Activated CD4-positive, CD25-positive, alpha-beta regulatory T cell (primary cell): ENCODE measurements around the gene SLC26A6.

Experiments
- DNase-seq, 4 experiments: peaks; one replicate each; lab custom pipeline; 2025; lab: John Stamatoyannopoulos, UW

Gene SLC26A6

DNA sequence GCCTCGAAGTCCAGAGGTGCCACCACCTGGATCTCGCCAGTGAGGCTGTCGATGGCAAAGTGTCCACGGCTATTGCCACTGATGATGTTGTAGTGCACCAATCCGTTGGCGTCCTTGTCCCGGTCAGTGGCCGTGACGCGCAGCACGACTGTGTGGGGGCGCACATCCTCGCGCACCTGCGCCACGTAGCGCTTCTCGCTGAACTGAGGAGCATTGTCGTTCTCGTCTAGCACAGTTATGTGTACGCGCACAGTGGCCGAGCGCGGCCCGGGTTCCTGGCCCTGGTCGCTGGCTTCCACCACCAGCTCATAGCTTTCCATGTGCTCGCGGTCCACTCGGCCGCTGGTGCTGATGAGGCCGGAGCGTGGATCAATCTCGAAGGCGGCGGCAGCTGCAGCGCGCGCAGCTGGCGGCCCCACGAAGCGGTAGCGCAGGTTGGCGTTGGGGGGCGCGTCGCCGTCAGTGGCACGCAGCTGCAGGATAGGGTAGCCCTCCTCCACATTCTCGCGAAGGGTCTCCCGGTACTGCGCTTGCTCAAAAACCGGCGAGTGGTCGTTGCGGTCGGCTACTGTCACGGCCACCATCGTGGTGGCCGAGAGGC, 25.6 kb upstream of the SLC26A6 start:
- DNase-seq: no peak

DNA sequence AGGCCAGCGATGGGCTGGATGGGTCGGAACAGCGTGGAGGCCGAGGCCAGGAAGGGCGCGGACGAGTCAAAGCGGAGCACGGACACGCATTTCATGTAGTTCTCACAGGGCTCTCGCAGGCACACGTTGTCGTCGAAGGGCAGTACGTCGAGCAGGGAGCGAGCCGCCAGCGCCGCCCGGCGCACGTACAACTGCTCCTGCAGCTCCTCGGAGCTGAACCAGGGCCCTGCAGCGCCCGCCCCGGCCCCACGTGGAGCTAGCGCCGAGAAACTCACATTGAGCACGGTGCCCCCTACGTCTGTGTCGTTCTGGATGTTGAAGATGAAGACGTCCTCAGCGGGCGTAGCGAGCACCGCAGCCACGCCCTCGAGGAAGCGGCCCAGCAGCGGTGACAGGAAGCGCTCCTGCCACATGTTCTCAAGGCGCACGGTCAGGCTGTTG, 21.6 kb upstream of the SLC26A6 start:
- no peak for DNase-seq

DNA sequence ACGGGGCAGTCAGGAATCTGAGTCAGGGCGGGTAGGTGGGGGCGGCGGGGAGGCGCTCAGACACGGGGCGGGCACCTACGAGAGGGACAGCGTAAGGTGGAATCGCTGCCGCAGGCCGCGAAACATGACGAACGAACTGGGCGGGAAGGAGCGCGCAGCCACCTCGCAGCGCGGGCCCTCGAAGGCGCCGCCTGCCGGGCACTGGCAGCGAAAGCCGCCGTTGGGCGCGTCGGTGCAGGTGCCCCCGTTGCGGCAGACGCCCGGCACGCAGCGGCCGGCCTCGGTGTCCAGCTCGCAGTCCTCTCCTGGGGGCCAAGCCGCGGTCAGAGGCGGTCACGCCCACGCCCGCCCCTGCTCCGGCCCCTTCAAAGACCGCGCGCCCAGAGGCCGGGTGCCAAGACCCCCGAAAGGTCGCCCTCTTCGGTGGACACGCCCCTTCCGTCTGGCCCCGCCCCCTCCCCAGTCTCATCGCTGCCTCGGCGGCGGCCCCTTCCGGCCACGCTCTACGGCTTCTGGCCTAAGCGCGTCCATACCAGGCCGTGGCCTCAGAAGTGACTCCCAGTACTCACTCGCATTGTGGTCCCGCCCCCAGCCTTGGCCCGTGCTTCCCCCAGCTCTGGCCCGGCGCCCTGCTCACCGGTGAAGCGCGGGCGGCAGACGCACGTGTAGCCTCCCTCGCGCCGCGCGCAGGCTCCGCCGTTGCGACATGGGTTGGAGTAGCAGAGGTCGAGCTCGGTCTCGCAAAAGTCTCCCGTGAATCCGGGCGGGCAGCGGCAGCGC, 21.0 kb upstream of the SLC26A6 start:
- peak; percentile 64 to 77 (median 72) for DNase-seq

DNA sequence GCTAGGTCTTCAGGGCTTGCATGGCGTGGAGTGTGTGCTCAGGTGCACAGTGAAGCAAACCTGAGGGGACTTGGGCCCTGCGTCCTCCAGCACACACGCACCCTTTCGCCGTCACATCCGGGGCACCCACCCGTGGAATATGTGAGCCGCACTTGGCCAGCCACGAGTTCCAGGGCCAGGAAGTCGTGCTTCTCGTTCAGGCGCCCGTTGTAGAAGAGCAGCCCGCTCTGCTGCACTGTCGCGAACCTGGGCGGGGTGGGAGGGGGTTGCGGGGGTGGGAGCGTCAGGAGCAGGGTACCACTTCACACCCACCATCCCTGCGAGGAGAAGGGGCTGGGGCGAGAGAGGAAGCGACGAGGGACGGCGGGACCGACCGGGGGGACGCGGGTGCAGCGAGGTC, 20.3 kb upstream of the SLC26A6 start:
- peak in 3 of 4 experiments; percentile 27 to 44 (median 40) for DNase-seq

DNA sequence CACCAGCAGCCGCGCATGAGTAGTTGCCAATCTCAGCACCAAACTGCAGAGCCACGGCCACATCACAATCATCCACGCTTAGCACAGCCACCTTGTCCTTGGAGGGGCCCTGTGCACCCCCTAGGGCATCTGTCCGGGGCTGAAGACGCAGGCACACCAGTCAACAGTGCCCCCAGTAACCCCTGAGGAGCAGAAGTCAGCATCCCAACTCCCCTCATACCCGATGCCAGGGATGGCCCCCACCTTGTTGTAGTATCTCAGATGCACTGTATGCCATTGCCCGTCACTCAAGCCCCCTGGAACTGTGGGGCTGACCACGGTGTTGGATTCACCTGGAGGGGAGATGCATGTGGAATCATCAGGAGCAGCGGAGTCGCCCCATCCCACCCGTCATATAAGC, 19.8 kb upstream of the SLC26A6 start:
- DNase-seq: no peak

DNA sequence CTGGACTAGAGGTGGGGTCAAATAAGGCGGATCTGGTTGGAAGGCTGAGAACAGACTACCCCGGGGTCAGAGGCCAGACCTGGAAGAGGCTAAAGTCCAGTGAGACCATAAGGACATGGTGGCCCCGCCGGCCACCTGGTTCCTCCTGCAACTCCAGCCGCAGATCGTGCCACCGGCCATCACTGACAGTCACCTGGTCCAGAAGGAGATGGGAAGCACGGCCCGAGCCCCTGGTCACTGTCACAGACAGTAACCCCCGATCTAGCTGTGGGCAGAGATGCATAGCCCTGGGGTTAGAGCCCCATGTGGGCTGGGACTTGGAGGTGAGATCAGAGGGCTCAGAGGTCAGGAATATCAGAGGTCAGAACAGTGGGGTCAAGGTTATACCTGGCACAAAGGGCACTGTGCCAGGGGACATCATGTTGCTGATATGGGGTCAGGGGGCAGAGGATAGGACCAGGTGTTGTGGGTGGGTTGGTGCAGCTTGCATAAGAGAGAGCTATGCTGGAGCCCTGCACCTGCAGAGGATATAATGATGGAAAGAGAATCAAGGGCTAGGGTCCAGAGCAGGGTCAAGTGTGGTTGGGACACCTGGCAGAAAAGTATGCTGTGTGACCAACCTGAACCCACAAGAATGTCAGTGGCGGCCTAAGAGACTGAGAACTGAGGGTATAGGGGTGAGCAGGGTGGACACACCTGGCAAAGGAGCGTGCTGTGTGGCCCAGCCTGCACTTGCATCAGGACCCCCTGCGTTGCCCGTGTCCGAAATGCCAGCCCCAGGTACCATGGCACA, 17.9 kb upstream of the SLC26A6 start:
- DNase-seq: no peak

DNA sequence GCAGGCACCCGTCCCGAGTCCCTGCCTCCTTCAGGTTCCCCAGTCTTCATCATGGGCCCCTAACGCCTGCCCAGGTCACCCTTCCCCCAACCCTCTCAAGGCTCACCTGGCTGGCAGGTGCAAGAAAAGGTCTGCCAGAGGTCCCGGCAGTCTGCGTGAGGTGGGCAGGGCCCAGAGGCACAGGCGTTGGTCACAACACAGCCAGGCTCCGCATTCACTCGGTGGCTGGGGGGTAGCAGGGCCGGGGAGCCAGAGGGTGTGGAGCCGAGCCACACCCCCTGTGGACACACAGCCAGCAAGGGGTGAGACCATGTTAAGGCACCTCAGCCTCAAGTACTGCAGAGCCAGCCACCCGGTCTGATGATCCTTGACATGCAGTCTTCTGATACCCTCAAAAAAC, 16.5 kb upstream of the SLC26A6 start:
- no peak for DNase-seq

DNA sequence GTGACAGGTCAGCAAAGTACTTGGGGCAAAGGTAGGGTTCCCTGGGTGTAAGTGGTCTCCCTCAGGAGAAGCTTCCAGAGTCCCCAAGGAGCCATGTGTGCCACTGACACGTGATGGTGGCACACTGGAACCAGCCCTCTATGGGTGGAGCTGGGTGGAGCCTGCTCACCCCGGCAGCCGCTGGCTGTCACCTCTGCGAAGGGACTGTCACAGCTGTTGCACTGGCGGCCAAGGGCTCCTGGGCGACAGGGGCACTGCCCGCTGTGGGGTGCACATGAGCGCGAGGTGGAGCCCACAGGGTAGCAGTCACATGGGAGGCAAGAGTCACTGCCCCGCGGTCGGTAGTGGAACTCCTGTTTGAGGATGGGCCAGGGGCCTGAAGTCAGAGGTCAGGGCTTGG, 15.5 kb upstream of the SLC26A6 start:
- DNase-seq: no peak

DNA sequence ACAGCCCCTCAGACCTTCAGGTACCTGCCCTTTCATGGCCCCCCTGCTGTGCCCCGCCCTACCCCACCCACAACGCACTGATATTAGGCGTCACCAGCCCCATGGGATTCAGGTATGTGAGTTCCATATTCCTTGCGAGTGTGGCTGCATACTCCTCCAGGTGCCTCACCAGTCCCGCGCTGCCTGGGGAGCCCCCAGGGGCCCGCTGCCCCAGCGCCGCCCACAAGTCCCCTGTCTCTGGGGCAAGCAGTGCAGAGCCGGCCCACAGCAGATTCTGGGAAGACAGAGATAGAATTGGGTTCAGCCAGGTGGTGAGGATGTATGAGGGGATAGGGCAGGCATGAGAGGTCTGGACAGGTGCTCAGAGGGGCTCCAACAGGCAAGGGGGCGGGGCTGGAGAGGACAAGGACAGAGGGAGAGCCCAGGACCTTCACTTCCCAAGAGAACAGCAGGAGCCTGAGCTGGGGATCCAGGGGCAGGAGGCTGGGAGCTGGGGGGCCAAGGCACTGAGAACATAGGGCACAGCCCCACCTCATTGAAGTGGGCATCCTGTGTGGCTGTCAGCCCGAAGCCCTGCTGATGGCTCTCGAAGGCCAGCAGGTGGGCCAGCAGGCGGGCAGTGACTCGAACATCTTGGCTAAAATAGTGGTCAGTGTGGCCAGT, 13.1 kb upstream of the SLC26A6 start:
- DNase-seq: no peak

DNA sequence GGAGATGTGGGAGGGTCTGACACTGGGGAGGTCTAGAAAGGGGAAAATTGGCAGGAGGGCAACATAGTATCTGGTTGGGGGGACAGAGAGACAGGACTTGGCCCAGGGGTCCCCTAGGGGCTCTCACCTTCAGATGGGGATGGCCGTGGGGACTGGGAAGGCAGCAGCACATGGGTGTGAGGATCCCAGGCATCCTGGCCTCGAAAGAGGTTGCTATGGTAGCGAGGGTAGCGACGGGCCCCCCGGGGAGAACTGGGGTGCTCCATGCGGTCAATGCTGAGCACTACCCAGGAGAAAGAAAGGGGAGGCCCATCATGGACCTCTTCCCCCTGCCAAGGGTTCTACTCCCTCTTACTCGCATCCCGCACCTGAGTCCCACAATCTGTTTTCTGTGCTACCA, 12.5 kb upstream of the SLC26A6 start:
- DNase-seq: no peak

DNA sequence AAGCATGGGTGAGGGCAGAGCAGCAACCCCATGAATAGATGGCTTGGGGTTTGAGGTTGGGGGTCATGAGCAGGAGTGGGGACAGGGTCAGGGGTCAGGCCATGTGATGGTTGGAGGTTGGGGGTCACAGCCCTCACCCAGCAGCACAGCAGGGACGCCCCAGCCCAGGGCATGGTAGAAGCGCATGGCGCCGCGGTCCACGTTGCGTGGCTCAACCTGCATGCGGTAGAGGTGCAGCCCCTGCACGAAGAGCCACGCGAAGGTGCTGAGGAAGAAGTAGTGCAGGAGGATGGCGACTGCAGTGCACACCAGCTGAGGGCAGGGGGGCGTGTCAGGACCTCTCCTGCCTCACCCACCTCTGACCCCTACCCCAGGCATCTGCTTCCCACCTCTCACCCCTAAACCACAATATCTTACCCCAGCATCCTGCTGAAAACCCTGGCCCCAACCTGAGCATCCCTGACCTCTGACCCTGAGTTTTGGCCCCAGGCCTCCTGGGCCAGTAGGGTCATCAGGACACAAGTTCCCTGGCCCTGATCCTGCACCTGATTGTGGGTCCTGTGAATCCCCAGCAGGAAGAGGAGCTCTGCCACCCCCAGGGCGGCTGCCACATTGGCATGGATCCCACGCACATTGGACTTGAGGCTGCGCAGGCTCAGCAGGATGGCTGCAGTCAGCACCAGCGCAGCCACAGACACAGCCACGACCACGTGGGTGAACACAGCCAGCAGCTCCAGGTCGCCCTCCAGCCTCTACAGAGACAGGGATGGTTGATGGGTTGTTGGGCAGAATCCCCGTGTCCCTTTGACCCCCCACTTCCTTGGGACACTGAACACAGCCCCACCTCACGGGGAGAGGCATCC, 9.9 kb upstream of the SLC26A6 start:
- no peak for DNase-seq

DNA sequence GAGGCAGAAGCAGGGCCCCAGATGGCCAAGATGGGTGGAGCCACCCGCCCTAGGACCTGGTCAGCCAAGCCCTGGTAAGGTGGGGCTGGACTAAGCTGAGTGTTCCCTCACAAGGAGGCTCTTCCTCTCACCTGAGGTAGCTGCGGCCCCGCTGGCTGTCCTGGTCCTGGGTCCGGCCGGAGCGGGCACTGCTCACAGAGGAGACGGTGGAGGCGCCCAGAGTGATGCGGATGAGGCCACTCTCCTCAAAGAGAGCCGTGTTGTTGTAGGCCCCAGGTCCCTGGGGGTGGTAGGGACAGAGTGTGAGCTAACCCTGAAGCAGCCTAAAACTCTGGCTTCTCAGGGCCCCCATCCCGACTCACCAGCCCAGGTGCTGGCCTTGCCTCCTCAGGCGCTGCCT, 7.3 kb upstream of the SLC26A6 start:
- DNase-seq: no peak

DNA sequence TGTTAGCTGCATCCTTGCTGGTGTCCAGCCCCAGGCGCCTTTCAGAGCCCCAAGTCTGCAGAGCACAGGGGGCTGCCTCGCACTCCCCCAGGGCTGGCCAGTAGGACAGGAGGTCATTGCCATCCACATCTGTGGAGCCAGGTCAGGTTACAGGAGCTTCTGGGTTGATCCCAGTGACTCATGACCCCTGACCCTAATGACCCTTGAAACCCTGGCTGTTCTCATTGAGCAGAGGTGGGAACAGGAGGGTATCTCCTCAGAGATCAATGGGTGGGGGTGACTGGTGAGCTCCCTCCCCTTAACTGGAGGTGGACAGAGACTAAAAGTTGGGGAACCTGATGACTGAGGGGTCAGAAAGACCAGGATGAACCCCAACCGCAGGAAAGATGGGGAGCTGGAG, 6.1 kb upstream of the SLC26A6 start:
- no peak for DNase-seq

DNA sequence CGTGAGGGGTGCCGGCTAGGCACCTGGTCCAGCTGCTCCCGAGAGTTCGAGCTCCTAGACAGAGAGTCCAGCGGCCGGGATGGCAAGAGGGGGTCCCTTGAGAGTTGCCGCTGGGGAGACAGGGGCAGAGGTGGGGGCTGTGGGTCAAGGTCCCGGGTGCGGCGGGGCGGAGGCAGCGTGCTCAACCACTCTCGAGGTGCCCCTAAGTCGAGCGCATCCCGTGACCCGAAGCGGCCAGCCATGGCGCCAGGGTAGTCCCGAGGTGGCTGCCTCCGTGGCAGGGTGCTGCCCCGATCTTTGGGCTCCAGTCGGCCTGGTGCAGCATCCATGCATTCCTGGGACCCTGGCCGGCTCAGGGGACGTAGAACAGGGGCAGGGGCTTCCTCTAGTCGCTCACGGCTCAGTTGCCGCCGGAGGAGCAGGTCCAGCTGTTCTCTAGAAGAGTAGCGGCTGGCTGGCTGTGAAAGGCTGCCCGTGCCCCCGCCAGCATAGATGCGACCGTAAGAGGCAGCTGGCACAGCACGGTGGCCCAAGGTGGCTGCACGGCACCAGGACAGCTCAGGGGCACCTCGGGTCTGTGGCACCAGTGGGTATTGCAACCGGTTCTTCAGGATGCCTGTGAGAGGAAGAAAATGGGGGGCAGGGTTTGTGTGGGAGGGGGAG, 4.8 kb upstream of the SLC26A6 start:
- DNase-seq: no peak

DNA sequence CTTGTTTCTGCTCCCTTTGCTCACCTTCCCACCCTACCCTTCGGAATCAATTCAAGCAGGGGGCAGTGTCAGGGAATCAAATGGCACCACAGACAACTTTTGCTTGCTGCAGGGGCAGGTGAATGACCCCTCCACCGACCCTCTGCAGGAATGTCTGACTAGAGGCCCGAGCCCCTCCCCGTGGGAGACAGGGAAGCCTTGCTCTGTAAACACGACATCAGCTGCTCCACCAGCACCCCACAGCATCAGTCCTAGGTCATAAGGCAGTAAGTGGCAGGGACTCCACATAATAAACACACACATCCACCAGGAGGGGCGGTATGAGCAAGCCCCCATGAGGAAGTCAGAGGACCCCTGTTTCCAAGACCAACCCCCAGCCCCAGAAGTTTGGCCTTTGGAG, 2.0 kb upstream of the SLC26A6 start:
- no peak for DNase-seq

DNA sequence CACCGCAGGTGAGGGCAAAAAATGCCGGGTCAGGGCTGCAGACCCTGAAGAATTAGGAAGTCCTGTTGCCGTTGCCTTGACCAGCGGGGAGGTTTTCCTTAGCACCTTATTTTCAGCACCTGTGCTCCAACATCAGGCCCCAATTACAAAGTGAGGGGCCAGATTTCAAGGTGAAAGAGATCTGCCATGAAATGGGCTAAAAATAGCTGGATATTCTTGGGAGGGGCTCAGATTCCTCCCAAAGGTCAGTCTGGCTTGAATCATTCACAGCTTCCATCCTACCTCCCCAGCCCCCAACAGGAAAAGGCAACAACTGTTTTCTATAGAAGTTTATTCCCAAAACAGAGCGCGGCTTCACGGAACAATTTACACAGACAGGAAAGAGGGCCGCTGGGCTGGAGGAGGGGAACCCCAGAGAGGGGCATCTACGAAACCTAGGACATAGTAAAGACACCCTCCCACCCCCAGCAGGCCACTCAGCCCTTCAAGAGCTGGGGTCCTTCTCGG, 941 bp upstream of the SLC26A6 start:
- no peak for DNase-seq

DNA sequence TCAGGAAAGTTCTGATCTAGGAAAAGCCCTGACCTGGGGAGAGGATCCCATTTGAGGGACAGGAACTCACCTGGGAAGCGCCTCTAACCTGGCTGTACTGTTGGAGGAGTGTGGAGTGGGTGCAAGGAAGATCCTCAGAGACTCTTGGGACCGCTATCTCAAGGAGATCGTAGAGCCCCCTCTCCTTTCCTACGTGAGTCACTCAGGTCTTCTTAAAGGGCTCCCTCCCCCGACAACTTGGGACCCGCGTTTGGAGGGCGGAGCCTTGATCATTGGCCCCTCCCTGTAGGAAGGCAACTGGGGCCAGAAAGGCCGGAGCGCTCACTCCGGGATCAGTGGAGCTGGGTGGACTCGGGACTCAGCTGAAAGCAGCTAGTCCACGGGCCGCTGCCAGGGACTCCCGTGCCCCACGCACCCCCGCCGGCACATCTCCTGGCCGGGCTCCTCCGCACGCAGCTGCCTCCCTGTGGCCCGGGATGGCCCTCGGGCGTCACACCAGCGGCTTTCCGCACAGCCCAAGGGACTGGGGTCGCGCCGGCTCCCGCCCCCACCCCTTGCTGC, 520 bp downstream of the SLC26A6 start:
- DNase-seq: peak in 2 of 4 experiments; percentile 11 to 17

DNA sequence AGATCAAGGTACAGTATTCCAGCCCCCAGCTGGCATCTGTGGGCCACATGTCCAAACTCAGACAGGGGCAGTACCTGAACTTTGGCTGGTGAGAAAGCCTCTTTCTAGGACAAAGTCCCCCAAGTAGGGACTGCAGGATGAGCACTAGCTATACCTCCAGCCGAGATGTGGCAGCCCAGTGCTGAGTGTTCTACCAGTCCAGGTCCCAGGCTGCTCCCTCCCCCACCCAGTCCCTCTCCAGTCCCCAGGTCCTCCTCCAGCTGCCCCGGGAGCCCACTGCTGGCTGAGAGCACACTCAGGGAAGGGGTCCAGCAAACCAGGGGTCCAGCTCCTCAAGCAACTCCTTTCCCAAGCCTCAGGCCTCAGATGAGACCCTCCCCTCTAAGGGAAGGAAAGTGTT, 1.5 kb downstream of the SLC26A6 start:
- no peak for DNase-seq

DNA sequence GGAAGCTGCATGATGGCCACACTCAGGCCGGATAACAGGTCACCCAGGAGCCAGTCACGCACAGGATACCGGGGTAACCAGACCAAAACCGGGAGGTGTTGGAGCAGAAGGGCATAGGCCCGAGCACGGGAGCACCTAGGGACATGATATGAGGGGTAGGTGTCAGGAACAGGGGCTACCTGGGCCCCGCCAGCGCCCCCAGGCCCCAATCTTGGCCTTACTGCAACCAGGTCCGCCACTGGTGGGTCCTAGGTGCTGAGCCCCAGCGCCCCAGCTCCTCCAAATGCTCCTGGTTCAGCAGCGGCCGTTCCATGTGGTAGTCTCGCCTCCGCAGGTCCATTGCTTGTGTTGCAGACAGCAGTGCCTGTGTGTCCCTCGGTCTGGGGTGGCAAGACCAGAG, 2.0 kb downstream of the SLC26A6 start:
- DNase-seq: no peak
